Adrenal gland (tissue), 12 donors: ENCODE results near the gene FSIP1. TPM values are rescaled to one million over a fixed set of nuclear protein-coding genes. Genes with fewer than 3 reads are reported as not detected.

Source experiments
- DNase-seq, 7 donors: peaks; one replicate each; pipeline ENCODE4 v3.0.0-alpha.2; 2019 to 2020
- H3K27ac ChIP-seq, 5 donors: fragments of 200-600 bp; sonication (generic) in 4 of 5; 1 replicate in 3 of 5; 2 replicates in 2 of 5; pipeline versions ENCODE4 v1.5.1 to v1.8.0; 2016 to 2020; ENCODE audit warnings: mild to moderate bottlenecking in 1 of 5
- H3K27me3 ChIP-seq: fragments of 200-600 bp; 2 replicates; pipeline ENCODE4 v1.8.0; 2021
- H3K36me3 ChIP-seq, 2 donors: fragments of 200-600 bp; replicated peaks in 1 of 2; 1 replicate in 1 of 2; 2 replicates in 1 of 2; pipeline versions ENCODE4 v1.5.1 to v1.8.0; 2018 to 2022
- H3K4me1 ChIP-seq, 2 donors: fragments of 200-600 bp; replicated peaks in 1 of 2; 1 replicate in 1 of 2; 2 replicates in 1 of 2; pipeline versions ENCODE4 v1.5.1 to v1.8.0; 2018 to 2021
- H3K4me3 ChIP-seq, 4 donors: fragments of 200-600 bp; sonication (generic) in 3 of 4; one replicate each; pipeline ENCODE4 v1.5.1; 2016 to 2018
- H3K9me3 ChIP-seq, 3 donors: fragments of 200-600 bp; sonication (generic) in 1 of 3; replicated peaks in 1 of 3; 1 replicate in 2 of 3; 2 replicates in 1 of 3; pipeline versions ENCODE4 v1.5.1 to v1.8.0; 2016 to 2021
- POLR2A ChIP-seq, 2 donors: fragments of 450-650 bp; IDR thresholded peaks; one replicate each; pipeline ENCODE4 v1.6.1; 2017; ENCODE audit warnings: antibody characterized with exemption in 2 of 2, mild to moderate bottlenecking in 2 of 2, moderate library complexity in 1 of 2
- WGBS, 4 donors: extraction: QIAGEN DNeasy Blood & Tissue Kit in 2 of 4; methylation state at CpG; one replicate each; pipeline versions ENCODE4 v1.1.5 to v1.1.7; 2013 to 2017; 5-methylcytosine and 5-hydroxymethylcytosine counted together
- intact Hi-C, 2 donors: fragments of 100-400 bp; cut with DNase I; formaldehyde crosslinking; loops; one replicate each; pipeline versions ENCODE4 v1.14.1 to v1.15.0; 2022 to 2023
- polyA plus RNA-seq, 3 donors: library from polyadenylated mRNA; stranded (reverse); fragments of 200-250 nt in 2 of 3; fragments of 350-450 nt in 1 of 3; fragmentation: Illumina TruSeq in 1 of 3; extraction: RNeasy Lipid Tissue Mini Kit (QIAGEN cat#74804) in 1 of 3; gene quantifications; one replicate each; pipeline ENCODE4 v1.2.3, GENCODE V29; 2013 to 2014
- total RNA-seq, 9 donors: library from RNA; depleted of rRNA in 4 of 9; stranded (reverse); fragments of >200 nt in 4 of 9; fragments of 120-200 nt in 1 of 9; fragmentation: NEBNext Ultra II Directional in 1 of 9; extraction: Animal tissue kit (Norgen Biotek cat#: 25700) in 1 of 9; gene quantifications; one replicate each; pipeline versions ENCODE4 v1.1.0 to v1.2.4, GENCODE V29; 2013 to 2023
- TF ChIP-seq, protein P1 (sequence below), 6 experiments: fragments of 450-650 bp in 4 of 6; fragments of 200-600 bp in 2 of 6; sonication (generic) in 1 of 6; IDR thresholded peaks; 1 replicate in 5 of 6; 2 replicates in 1 of 6; pipeline versions ENCODE4 v1.5.1 to v1.8.0; 2016 to 2021; ENCODE audit warnings: antibody characterized with exemption in 6 of 6, mild to moderate bottlenecking in 2 of 6, moderate library complexity in 1 of 6
- donor health status: healthy with polysubstance abuse.
- donor health status: Bipolar disorder and iron deficiency.
- donor health status: DM: yes; HTN: yes; CAD: no.
- donor health status: DM: no; HTN: no; CAD: no.
- donor health status: DM: no; HTN: no; CAD: no.
- donor health status: DM: yes; HTN: yes; CAD: no.

The FSIP1 gene
- total and polyA plus RNA-seq, 12 donors: 0.11 to 0.60 (median 0.25) TPM; not detected in 2

DNA sequence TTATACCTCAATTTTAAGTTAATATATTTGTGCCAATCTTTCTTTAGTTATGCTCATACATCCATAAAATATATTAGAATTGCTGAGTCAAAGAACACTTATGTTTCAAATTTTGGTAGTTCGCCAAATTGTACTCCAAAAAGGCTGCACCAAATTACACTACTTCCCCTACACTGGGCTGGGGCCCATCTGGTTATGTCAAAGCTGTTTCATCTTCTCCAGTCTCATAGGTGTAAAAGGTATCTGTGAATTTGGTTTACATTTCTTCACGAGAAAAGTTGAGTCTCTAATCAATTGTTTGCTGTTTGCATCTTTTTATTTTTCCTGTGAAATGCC lies 706 bp downstream of the FSIP1 start:
- Histone ChIP-seq H3K27me3 (no peaks in the 10 kb centered on the region), H3K36me3 (no peaks in the 10 kb centered on the region), H3K27ac (peak overlapping the region in 2 of 5 donors; percentile 72 to 85), H3K4me3 (peak overlapping the region in 1 of 4 donors; percentile 91), H3K9me3 (no peaks in the 10 kb centered on the region), H3K4me1 (peaks cover 0 to 21% of the 10 kb centered on the region in 2 donors)
- 61 to 76% (median 69%) methylated on average over 2 of the region's 2 CpGs for WGBS, 4 donors
- intact Hi-C loops: loop anchor here in 1 of 2 donors (10.0 kb wide), 1 partner anchor 103 kb away; no protein-coding TSS in a partner anchor
- no peak for TF ChIP-seq POLR2A (IDR thresholded peaks at IDR 0.05)
- TF ChIP-seq, protein P1, sequence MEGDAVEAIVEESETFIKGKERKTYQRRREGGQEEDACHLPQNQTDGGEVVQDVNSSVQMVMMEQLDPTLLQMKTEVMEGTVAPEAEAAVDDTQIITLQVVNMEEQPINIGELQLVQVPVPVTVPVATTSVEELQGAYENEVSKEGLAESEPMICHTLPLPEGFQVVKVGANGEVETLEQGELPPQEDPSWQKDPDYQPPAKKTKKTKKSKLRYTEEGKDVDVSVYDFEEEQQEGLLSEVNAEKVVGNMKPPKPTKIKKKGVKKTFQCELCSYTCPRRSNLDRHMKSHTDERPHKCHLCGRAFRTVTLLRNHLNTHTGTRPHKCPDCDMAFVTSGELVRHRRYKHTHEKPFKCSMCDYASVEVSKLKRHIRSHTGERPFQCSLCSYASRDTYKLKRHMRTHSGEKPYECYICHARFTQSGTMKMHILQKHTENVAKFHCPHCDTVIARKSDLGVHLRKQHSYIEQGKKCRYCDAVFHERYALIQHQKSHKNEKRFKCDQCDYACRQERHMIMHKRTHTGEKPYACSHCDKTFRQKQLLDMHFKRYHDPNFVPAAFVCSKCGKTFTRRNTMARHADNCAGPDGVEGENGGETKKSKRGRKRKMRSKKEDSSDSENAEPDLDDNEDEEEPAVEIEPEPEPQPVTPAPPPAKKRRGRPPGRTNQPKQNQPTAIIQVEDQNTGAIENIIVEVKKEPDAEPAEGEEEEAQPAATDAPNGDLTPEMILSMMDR (IDR thresholded peaks at IDR 0.05): no peak
- DNase-seq: no peak

DNA sequence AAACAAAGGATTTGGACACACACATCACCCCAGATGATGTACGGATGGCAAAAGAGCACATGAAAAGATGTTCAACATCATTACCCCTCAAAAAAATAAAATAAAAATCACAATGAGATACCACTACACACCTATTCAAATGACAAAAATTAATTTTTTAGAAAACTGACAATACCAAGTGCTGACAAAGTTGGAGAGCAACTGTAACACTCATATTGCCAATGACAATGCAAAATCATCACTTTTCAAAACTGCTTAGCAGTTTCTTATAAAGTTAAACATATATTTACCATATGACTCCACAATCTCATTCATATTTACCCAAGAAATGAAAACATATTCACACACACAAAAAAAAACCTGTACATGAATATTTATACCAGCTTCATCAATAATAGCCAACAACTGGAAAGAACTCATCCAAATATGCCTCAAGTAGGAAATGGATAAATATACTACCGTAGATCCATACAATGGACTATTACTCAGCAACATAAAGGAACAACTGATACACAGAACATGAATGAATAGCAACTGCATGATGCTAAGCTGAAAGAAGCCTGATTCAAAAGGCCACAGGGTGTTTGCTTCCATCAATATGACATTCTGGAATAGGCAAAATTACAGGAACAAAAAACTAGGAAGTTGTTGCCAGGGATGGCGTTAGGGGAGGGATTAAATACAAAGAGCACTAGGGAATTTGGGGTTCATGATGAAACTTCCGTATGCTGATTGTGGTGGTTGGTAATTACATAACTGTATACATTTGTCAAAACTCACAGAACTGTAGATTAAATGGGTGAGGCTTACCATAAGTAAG lies 1.3 kb downstream of the FSIP1 start:
- no peaks in the 10 kb centered on the region for H3K9me3 ChIP-seq
- peaks cover 0 to 16% of the 10 kb centered on the region in 2 donors for H3K4me1 ChIP-seq
- H3K36me3 ChIP-seq: no peaks in the 10 kb centered on the region
- intact Hi-C loops: loop anchor here in 1 of 2 donors (10.0 kb wide), 1 partner anchor 103 kb away; no protein-coding TSS in a partner anchor
- no peak overlapping the region for H3K27ac ChIP-seq
- H3K27me3 ChIP-seq: no peaks in the 10 kb centered on the region
- H3K4me3 ChIP-seq: peak overlapping the region in 1 of 4 donors; percentile 91
- TF ChIP-seq, protein P1 (IDR thresholded peaks at IDR 0.05): no peak
- no peak for TF ChIP-seq POLR2A (IDR thresholded peaks at IDR 0.05)
- no peak for DNase-seq
- WGBS, 4 donors: 79 to 88% (median 81%) methylated on average over 4 of the region's 4 CpGs

DNA sequence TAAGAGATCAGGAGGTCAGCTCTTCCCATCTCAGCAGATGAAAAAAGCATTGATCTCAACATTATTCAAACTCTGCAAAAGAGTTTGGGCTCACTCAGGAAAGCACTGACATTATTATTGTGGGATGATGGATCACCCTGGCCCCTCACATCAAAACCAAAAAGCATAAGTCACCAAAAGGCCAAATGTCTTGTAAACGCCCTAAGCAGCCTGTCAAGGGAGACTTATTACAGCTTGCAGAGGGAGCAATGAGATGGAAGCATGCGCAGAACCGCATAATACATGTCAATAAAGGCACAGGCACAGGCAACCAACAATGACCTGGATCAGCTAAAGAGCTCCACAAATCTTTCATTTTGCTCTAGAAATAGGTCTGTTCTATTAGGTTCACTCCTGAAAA lies 4.6 kb downstream of the FSIP1 start:
- Histone ChIP-seq H3K27ac (no peak overlapping the region), H3K9me3 (no peaks in the 10 kb centered on the region), H3K4me3 (no peak overlapping the region), H3K36me3 (no peaks in the 10 kb centered on the region), H3K27me3 (no peaks in the 10 kb centered on the region), H3K4me1 (no peaks in the 10 kb centered on the region)
- TF ChIP-seq, protein P1 (IDR thresholded peaks at IDR 0.05): no peak
- DNase-seq: no peak
- intact Hi-C loops: no loop called here
- WGBS, 4 donors: 26 to 43% (median 30%) methylated on average over 3 of the region's 3 CpGs

- no peak overlapping the region for H3K27ac ChIP-seq
- no peaks in the 10 kb centered on the region for H3K36me3 ChIP-seq
- no peak for DNase-seq
- no peaks in the 10 kb centered on the region for H3K27me3 ChIP-seq
- H3K4me1 ChIP-seq: no peaks in the 10 kb centered on the region
- no peaks in the 10 kb centered on the region for H3K9me3 ChIP-seq
- intact Hi-C loops: no loop called here
- WGBS, 4 donors: 70 to 74% (median 72%) methylated on average over 4 of the region's 4 CpGs
- TF ChIP-seq POLR2A (IDR thresholded peaks at IDR 0.05): no peak
- TF ChIP-seq, protein P1 (IDR thresholded peaks at IDR 0.05): no peak
- H3K4me3 ChIP-seq: no peak overlapping the region
These were observed 5.1 kb downstream of the FSIP1 start for GRCh38 chr15:39777496-39777895.
